Activated T-cell treated with anti-CD3 and anti-CD28 coated beads for 48 hours (primary cell): ENCODE measurements around the gene RAD51B.

Experiments
- DNase-seq: peaks from one replicate; pipeline ENCODE4 v3.0.0-alpha.2; 2020; ENCODE audit warnings: low read depth

The RAD51B gene

DNA sequence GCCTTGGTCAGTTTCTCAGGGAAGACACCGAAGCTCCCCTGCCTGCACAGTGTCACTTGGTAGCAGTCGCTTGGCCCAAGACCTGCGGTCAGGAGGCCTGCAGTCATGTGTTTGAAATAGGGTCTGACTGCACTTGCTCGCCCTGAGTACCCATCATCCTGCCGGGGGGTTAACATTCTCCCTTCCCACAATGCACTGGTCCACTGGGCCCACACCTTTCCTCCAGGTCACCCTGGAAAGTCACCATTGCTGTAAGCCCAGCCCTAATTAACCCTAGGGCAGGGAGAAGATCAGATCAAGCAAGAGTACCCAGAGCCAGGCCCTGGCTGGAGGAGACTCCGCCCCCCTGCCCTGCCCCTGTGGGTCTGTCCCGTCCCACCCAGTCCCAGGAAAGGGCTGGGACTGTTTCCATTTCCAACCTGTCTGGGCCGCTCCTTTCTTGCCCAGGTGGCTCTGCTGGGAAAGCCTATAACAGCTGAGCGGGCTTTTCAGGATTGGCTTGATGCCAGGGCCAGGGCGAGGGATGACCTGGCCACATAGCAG is 886.2 kb downstream of the RAD51B start:
- DNase-seq, result no peak

GRCh38 chr14:68707482-68707881 is 887.9 kb downstream of the RAD51B start:
- DNase-seq, result no peak

DNA sequence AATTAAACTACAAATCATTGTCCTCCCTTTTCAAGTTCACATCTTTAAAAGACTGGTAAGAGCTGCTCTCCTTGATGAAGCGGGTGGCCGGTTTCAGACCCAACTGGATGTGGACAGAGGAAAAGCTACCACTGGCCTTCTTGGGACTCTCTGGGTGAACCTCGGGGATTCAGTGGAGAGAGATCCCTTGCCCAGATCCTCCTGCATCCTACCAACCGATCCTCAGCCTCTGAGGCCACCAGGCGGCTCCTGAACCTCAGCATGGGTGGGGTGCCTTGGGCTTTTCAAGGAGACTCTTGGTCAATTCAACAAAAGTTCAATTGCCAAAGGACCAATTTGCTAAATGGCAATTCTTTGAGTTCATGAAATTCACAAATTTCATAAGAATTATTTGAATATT is 888.8 kb downstream of the RAD51B start:
- no peak for DNase-seq

DNA sequence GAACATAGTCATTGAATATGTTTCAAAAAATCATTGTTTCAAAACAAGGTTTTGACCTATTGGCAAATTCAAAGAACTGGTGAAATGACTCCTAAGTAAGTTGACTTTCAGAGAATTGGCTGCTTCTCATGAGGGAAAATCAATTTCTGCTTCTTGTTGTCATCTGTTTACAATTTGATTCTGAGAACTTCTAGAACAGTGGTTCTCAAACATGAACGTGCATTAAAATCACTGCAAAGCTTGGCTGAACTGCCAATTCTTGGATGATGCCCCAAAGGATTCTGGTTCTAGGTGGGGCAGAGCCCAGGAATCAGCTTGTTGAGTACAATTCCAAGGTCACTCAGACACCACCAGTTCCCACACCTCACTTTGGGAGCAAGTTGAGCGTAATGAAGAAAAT is 889.4 kb downstream of the RAD51B start:
- DNase-seq, result no peak

DNA sequence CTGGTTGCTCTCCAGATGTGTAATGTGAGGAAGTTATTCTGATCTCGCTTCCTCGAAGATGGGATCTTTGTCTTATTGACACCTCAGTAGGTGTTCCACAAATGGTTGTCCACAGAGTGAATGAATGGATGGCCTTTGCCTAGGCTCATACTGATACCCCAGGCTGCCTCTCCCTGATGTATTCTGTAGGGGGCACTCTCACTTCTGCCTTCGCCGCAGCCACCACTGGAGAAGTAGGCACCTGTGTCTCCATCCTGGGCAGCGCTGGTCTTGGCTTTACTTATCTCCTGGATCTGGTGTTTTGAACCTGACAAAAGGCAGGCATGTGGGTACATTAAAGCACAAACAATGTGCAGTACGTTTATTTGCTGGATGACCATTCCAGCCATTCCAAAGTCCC is 891.2 kb downstream of the RAD51B start:
- no peak for DNase-seq

DNA sequence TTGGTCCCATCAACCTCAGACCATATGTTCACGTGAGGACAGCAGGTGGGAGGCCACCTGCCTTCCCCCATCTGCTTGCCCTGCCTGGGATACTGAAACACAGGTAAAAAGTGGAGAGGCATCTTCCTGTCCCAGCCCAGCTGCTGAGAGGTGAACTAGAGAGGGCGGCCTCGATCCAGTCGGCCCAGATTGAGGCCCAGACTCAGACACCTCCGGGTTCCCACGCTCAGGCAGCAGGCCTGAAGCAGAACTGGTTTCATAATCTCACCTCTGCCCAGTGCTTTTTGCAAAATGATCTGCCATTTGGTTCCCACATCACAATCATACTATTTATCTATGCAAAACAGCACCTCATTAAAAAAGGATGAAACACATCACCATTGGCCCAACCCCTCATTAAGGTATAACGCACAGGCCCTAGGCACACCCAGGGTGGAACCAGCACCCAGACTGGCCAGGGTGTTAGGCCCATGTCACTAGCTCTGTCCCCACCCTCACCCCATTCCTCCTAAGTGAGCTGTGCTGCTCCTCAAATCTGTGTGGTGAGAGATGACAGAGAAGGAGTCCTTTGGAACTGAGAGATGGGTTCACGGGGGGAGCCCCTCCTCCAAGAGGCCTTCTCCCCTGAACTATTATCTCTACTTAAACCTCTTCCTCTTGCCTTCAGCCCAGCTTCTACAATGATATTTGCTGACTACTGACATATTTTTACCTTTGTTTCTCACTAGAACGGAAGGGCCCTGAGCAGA is 892.2 kb downstream of the RAD51B start:
- DNase-seq, result no peak

DNA sequence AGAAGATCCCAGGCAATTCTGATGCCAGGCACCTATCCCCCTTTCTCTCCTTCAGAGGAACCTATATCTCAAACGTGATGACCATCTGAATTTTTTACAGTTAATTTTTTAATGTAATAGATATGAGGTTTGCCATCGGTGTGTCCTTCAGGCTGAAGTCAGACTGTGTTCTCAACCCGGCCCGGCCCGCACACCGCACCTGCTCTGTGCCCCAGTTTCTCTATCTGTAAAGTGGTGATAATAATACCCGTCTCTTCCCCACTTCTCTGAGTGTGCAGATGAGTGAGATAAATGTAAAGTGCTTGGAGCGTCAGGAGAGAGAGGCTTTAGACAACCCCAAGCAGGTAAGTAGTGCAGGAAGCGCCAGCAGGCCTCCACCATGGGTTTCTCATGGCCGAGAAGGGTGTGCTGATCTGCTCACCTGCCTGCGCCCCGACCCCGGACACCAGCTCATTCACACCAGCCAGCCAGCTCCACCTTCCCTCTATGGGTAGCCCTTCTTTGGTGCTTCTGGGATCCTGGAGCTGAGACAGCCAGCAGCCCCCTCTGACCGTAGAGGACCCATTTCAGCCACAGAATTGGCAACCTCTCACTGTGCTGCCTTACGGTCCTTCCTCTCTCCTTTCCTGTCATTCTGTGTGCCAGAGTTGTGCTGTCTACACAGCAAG is 893.3 kb downstream of the RAD51B start:
- DNase-seq, result no peak

- DNase-seq, result no peak
Measured at GRCh38 chr14:68713782-68714181, 894.2 kb downstream of the RAD51B start.

DNA sequence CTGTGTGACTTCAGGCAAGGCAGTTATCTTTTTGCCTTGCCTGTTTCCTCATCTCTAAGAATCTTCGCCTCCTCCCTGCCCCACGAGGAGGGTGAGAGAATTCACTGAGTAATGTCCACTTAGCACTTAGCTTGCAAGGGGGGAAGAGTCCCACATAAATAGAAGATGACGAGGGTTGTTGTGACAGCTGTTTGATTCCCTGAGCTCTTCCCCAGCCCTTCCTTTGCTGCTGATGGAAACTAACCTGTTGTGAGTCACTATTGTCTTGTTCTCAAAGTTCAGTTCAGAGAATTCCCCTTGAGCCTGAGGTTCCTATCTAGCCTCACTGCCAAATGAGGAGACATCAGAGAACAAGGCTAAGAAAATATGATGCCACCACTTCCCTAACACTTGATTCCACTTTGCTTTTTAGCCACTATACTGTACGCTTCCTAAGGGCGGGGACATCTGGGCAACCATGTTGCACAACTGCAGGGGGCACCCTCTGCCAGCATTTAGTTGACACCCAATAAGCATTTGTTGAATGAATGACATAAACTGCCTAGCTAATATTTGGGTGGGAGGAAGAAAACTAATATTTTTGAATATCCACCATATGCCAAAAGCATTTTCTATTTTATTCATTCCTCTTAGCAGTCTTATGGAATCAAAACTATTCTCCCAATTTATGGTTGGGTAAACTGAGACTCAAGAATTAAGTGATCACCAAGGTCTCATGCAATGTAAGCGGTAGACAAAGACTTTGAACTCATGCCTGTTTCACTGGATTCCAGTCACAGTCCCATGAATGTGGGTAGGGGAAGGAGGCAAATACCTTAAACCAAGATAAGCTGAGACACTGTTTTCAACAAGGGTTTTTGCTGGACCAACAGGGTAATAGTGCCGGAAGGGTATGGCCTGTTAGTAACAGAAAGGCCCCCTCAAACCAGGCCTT is 895.7 kb downstream of the RAD51B start:
- DNase-seq, result no peak

DNA sequence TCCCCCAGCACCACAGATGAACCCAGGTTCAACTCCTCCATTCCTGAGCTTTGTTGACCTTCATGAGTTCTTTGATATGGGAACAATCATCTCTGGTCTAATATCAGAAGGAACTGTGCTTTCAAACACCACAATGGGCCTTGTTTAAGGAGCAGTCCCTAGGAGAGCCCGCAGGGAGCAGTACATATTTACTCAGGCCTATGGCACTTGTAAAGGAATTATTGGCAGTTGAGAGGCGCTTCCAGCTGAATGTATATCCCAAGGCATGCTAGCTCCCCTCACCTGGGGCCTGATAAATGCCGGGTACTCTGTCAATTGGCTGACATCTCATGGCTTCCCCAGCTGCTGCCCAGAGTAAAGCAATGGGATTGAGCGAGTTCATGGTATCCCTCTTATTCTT is 897.1 kb downstream of the RAD51B start:
- DNase-seq, result no peak

GRCh38 chr14:68718023-68718990 is 898.7 kb downstream of the RAD51B start:
- DNase-seq, result no peak

DNA sequence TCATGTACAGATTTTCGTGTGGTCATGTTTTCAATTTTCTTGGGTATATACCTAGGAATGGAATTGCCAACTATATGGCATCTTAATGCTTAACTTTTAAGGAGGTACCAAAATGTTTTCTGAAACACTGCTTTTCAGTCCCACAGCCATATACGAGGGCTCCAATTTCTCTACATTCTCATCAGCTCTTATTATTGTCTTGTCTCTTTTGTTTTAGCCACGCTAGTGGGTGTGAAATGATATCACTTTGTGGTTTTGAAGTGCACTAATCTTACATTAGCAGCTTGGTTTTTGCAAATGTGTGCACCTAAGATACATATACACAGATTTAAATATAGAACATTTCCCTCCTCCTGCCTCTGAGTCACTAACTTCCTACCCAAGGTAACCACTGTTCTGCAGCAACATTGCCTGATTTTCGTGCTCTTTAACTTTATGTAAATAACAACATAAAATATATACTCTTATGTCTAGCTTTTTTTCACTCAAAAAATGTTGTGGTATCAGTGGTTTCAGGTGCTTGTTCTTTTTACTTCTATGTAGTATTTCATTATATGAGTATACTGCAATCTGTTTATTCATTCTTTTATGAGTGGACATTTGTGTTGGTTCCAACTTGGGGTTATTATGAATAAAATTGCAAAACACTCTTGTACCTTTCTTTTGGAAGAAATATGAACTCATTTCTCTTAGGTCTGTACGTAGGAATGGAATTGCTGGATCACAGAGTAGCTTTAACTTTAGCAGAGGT is 900.2 kb downstream of the RAD51B start:
- no peak for DNase-seq

DNA sequence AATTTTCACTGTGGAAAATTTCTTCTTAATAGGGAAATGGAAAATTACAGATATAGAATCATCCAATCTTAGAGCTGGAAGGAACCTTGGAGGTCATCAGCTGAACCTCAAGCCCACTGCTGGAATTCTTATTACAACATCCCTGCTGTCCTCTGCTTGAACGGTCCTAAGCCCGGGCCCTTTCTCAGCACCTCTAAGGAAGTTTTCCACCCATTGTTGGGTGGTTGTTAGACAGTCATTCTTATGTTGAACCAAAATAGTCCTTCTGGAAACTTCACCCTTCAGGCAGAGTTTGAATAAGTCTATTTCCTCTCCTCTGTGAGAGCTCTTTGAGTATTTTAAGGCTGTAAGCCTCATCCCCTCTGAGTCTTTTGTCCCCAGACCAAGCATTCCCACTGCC is 902.6 kb downstream of the RAD51B start:
- no peak for DNase-seq

- DNase-seq, result no peak
Measured at GRCh38 chr14:68722968-68723566, 903.5 kb downstream of the RAD51B start.

DNA sequence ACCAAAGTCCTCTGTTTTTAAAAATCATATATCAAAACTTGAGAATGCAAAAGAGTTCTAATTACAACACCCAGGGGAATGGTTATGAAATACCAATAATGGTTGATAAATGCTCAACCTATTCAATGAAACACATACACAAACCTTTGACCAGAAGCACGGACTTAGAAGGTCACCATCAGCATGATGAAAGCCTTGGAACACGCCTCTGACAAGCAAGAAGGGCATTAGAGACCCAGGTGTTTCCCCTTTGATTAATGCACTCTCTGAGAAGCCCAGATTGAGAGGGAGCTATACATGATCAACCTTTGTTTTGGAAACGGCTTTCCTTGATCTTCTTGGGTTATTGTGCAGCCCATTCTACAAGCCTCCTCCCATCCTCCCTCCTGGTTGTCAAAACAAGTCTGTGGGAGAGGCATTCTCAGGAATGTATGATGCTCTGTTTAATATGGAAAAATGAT is 904.3 kb downstream of the RAD51B start:
- DNase-seq, result no peak

- DNase-seq, result no peak
Measured at GRCh38 chr14:68724914-68725313, 905.3 kb downstream of the RAD51B start.

DNA sequence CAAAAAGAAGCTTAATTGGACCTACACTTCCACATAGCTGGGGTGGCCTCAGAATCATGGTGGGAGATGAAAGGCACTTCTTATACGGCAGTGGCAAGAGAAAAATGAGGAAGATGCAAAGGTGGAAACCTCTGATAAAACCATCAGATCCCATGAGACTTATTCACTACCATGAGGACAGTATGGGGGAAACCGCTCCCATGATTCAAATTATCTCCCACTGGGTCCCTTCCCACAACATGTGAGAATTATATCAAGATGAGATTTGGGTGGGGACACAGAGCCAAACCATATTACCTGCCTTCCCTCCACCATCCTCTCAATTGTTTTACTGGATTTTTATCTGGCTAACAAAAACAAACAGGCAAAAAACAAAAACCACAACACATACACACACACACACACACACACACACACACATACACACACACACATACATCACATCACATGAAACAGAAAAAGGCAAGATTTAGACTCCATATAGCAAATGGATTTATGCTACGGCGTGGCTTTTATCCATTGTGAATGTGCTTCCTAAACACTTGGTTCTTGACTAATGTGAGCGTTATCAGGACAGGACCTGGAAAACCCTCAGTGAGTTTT is 906.6 kb downstream of the RAD51B start:
- DNase-seq, result no peak

GRCh38 chr14:68727315-68728047 is 907.9 kb downstream of the RAD51B start:
- no peak for DNase-seq
